ENCODE results near the gene EFCAB6.

Gene EFCAB6

DNA sequence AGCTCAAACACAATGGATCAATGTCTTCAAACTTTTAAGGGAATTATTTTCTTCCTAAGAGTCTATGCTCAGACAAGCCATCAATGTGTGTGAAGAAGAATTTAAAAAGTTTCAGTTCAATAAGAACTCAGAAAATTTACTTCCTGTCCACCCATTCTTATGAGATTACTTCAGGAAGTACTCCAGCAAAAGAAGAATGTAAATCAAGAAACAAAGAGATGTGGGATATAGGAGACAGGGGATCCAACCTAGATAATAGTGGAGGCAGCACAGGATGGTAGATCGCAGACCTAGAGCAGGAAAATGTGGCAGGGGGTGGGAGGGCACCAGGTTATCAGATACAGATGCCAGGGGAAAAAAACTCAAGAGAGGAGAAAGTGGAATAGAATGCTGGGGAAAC, 229.7 kb downstream of the EFCAB6 start:
- TF ChIP-seq, protein P1, sequence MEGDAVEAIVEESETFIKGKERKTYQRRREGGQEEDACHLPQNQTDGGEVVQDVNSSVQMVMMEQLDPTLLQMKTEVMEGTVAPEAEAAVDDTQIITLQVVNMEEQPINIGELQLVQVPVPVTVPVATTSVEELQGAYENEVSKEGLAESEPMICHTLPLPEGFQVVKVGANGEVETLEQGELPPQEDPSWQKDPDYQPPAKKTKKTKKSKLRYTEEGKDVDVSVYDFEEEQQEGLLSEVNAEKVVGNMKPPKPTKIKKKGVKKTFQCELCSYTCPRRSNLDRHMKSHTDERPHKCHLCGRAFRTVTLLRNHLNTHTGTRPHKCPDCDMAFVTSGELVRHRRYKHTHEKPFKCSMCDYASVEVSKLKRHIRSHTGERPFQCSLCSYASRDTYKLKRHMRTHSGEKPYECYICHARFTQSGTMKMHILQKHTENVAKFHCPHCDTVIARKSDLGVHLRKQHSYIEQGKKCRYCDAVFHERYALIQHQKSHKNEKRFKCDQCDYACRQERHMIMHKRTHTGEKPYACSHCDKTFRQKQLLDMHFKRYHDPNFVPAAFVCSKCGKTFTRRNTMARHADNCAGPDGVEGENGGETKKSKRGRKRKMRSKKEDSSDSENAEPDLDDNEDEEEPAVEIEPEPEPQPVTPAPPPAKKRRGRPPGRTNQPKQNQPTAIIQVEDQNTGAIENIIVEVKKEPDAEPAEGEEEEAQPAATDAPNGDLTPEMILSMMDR (IDR thresholded peaks at IDR 0.05) = no peak
- no peak for TF ChIP-seq ZFX (IDR thresholded peaks at IDR 0.05; ENCODE audit: borderline replicate concordance)
- no peak overlapping the region for H3K27ac ChIP-seq

GRCh38 chr22:43580271-43580750, 231.8 kb downstream of the EFCAB6 start:
- H3K27ac ChIP-seq = no peak overlapping the region
- TF ChIP-seq, protein P1 (IDR thresholded peaks at IDR 0.05) = no peak

DNA sequence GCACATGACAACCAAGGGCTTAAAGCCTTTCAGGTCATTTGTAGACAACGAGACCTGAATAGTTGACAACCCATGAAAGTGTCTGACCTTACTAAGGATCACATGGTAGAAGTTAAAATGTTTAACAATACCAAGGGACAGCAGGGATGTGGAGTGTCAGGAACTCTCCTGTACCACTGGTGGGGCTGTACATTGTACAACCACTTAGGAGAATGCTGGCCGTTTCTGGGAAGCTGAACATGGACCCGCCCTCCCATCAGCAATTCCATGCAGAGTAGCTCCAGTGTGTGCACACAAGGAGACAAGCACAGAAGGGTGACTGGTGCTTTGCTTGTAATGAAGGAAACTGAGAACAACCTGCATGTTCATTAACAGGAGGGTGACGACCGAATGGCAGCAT, 237.4 kb downstream of the EFCAB6 start:
- no peak overlapping the region for H3K27ac ChIP-seq
- TF ChIP-seq, protein P1 (IDR thresholded peaks at IDR 0.05) = no peak
- no peak for TF ChIP-seq ZFX (IDR thresholded peaks at IDR 0.05; ENCODE audit: borderline replicate concordance)

DNA sequence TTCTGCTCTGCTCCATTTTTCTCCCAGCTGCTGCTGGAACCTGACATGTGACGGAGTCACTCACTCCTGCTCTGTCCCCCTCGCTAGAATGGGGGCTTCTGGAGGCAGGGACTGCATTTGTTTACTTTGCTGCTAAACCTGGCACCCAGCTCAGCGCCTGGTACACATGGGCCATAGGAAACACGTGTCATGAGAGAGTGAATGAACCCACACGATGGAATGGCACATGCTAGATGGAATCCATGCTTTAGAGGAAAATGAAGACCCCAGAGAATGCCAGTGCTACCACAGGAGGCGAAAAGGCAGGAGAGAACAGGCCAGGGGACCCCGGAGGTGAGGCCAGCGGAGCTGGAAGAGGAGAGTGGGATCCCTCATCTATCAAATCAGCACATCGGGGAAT, 239.4 kb downstream of the EFCAB6 start:
- TF ChIP-seq, protein P1 (IDR thresholded peaks at IDR 0.05) = no peak
- no peak for TF ChIP-seq ZFX (IDR thresholded peaks at IDR 0.05; ENCODE audit: borderline replicate concordance)
- H3K27ac ChIP-seq = no peak overlapping the region

GRCh38 chr22:43571181-43571580, 240.9 kb downstream of the EFCAB6 start:
- no peak overlapping the region for H3K27ac ChIP-seq
- TF ChIP-seq ZFX (IDR thresholded peaks at IDR 0.05; ENCODE audit: borderline replicate concordance) = no peak
- TF ChIP-seq, protein P1 (IDR thresholded peaks at IDR 0.05) = no peak

DNA sequence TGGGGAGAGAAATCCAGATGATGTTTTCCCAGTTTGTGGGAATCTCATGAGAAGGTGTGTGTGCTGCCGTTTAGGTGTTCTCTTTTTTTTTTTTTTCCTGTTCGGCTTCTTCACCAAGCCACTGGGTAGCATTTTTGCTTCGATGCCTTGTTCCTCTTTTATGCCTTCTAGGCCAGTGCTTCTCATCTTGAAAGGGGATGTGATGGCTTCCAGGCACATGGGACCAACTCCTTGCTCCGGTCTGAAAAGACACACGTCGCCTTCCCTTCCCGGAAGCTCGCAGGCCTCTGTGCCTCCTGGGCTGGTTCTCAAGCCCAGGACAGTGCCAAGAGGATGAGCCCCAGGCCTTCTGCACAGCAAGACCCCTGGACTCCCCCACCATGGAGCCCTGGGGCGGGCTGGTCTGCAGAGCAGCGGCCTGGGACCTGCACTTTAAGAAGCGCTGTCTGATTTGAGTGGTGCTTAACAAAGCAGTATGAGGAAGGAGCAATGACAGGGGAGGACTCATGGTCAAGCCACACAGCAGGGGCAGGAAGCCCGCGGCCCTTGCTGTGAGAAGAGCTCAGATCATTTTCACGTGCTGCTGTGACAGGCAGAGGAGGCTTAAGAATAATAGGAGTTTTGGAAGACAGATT, 241.5 kb downstream of the EFCAB6 start:
- no peak overlapping the region for H3K27ac ChIP-seq
- TF ChIP-seq ZFX (IDR thresholded peaks at IDR 0.05; ENCODE audit: borderline replicate concordance) = no peak
- TF ChIP-seq, protein P1 (IDR thresholded peaks at IDR 0.05) = no peak

- H3K27ac ChIP-seq = no peak overlapping the region
These were observed 243.0 kb downstream of the EFCAB6 start for GRCh38 chr22:43569111-43569510.

More at GRCh38 chr22:43569111-43569510, 243.0 kb downstream of the EFCAB6 start:
- no peak for TF ChIP-seq ZFX (IDR thresholded peaks at IDR 0.05; ENCODE audit: borderline replicate concordance)
- TF ChIP-seq, protein P1 (IDR thresholded peaks at IDR 0.05) = no peak
